Tibial nerve (tissue), 4 donors: Measurements from ENCODE around the gene LRRC8D. TPM values are rescaled to one million over a fixed set of nuclear protein-coding genes. Genes with fewer than 3 reads are reported as not detected.

Experiments used
- DNase-seq, 2 donors: peaks; one replicate each; pipeline ENCODE4 v3.0.0-alpha.2; 2019; ENCODE audit warnings: low spot score in 2 of 2
- H3K27ac ChIP-seq, 4 donors: fragments of 200-600 bp; sonication (generic) in 3 of 4; one replicate each; pipeline ENCODE4 v1.5.1; 2017 to 2019; ENCODE audit warnings: mild to moderate bottlenecking in 1 of 4
- H3K27me3 ChIP-seq, 2 donors: fragments of 200-600 bp; sonication (generic) in 1 of 2; one replicate each; pipeline versions ENCODE4 v1.5.1 to v1.6.0; 2017 to 2019
- H3K36me3 ChIP-seq, 3 donors: fragments of 200-600 bp; sonication (generic); one replicate each; pipeline ENCODE4 v1.5.1; 2018 to 2019
- H3K4me1 ChIP-seq, 4 donors: fragments of 200-600 bp; sonication (generic) in 3 of 4; one replicate each; pipeline ENCODE4 v1.5.1; 2017 to 2019
- H3K4me3 ChIP-seq, 4 donors: fragments of 200-600 bp; sonication (generic) in 3 of 4; one replicate each; pipeline ENCODE4 v1.5.1; 2017 to 2019; ENCODE audit warnings: mild to moderate bottlenecking in 1 of 4, moderate library complexity in 1 of 4
- H3K9me3 ChIP-seq, 4 donors: fragments of 200-600 bp; sonication (generic) in 3 of 4; one replicate each; pipeline ENCODE4 v1.5.1; 2017 to 2019
- CTCF ChIP-seq, 5 experiments: fragments of 200-600 bp in 3 of 5; fragments of 450-650 bp in 2 of 5; sonication (generic) in 3 of 5; IDR thresholded peaks; one replicate each; pipeline ENCODE4 v1.5.1; 2016 to 2019; ENCODE audit warnings: antibody characterized with exemption in 5 of 5, mild to moderate bottlenecking in 3 of 5, moderate library complexity in 2 of 5
- EP300 ChIP-seq, 2 donors: sonication (generic); formaldehyde crosslinking; IDR thresholded peaks; one replicate each; pipeline ENCODE4 v1.6.1; 2017; ENCODE audit warnings: antibody characterized with exemption in 2 of 2, mild to moderate bottlenecking in 1 of 2
- POLR2A ChIP-seq, 2 donors: fragments of 450-650 bp; IDR thresholded peaks; one replicate each; pipeline ENCODE4 v1.6.1; 2017; ENCODE audit warnings: antibody characterized with exemption in 2 of 2, mild to moderate bottlenecking in 2 of 2, moderate library complexity in 2 of 2
- WGBS, 2 donors: methylation state at CpG; one replicate each; pipeline ENCODE4 v1.1.5; 2018; 5-methylcytosine and 5-hydroxymethylcytosine counted together
- total RNA-seq, 4 donors: library from RNA; depleted of rRNA; stranded (reverse); fragments of >200 nt; gene quantifications; one replicate each; pipeline ENCODE4 v1.1.0, GENCODE V29; 2016

Gene LRRC8D
- total RNA-seq, 4 donors from 2014 or later: 11.1 to 19.0 (median 15.3) TPM

GRCh38 chr1:89837510-89837909 is 16.7 kb downstream of the LRRC8D start:
- WGBS, 2 donors: 80 to 82% methylated on average over 4 of the region's 4 CpGs
- no peak for DNase-seq
- Histone ChIP-seq H3K36me3 (no peaks in the 10 kb centered on the region), H3K4me1 (peaks cover 0 to 73% (median 18%) of the 10 kb centered on the region in 4 donors), H3K4me3 (no peak overlapping the region), H3K27ac (peak overlapping the region in 2 of 4 donors; percentile 77 to 85), H3K9me3 (no peaks in the 10 kb centered on the region), H3K27me3 (no peaks in the 10 kb centered on the region)
- no peak for TF ChIP-seq POLR2A (IDR thresholded peaks at IDR 0.05)
- no peak for TF ChIP-seq CTCF (IDR thresholded peaks at IDR 0.05)
- no peak for TF ChIP-seq EP300 (IDR thresholded peaks at IDR 0.05)

- Histone ChIP-seq H3K27ac (no peak overlapping the region), H3K36me3 (no peaks in the 10 kb centered on the region), H3K9me3 (no peaks in the 10 kb centered on the region), H3K27me3 (no peaks in the 10 kb centered on the region), H3K4me3 (no peak overlapping the region), H3K4me1 (peaks cover 0 to 65% (median 20%) of the 10 kb centered on the region in 4 donors)
- 93 to 94% methylated on average over 3 of the region's 3 CpGs for WGBS, 2 donors
- TF ChIP-seq CTCF (IDR thresholded peaks at IDR 0.05): no peak
- TF ChIP-seq POLR2A (IDR thresholded peaks at IDR 0.05): no peak
- no peak for TF ChIP-seq EP300 (IDR thresholded peaks at IDR 0.05)
- DNase-seq: no peak
Observed at GRCh38 chr1:89839516-89839915, 18.7 kb downstream of the LRRC8D start.

- 91 to 99% methylated on average over 2 of the region's 2 CpGs for WGBS, 2 donors
- Histone ChIP-seq H3K4me3 (no peak overlapping the region), H3K27ac (no peak overlapping the region), H3K4me1 (peaks cover 0 to 51% (median 9%) of the 10 kb centered on the region in 4 donors), H3K36me3 (no peaks in the 10 kb centered on the region), H3K9me3 (no peaks in the 10 kb centered on the region), H3K27me3 (no peaks in the 10 kb centered on the region)
- TF ChIP-seq EP300 (IDR thresholded peaks at IDR 0.05): no peak
- TF ChIP-seq CTCF (IDR thresholded peaks at IDR 0.05): no peak
- no peak for TF ChIP-seq POLR2A (IDR thresholded peaks at IDR 0.05)
- DNase-seq: no peak
Observed at GRCh38 chr1:89841507-89841906, 20.7 kb downstream of the LRRC8D start.

- Histone ChIP-seq H3K27ac (peak overlapping the region; percentile 26 to 86 (median 80)), H3K4me1 (peaks cover 0 to 39% (median 4%) of the 10 kb centered on the region in 4 donors), H3K36me3 (no peaks in the 10 kb centered on the region), H3K27me3 (no peaks in the 10 kb centered on the region), H3K9me3 (no peaks in the 10 kb centered on the region), H3K4me3 (peak overlapping the region; percentile 59 to 80 (median 69))
- 24 to 27% methylated on average over 9 of the region's 9 CpGs for WGBS, 2 donors
- DNase-seq: no peak
- TF ChIP-seq EP300 (IDR thresholded peaks at IDR 0.05) (no peak), POLR2A (IDR thresholded peaks at IDR 0.05) (no peak), CTCF (IDR thresholded peaks at IDR 0.05) (no peak)
Observed at GRCh38 chr1:89842567-89843272, 21.9 kb downstream of the LRRC8D start.

GRCh38 chr1:89843273-89844130 is 22.7 kb downstream of the LRRC8D start:
- TF ChIP-seq EP300 (IDR thresholded peaks at IDR 0.05): no peak
- no peak for TF ChIP-seq POLR2A (IDR thresholded peaks at IDR 0.05)
- peak; percentile 78 to 86 (median 85) for TF ChIP-seq CTCF (IDR thresholded peaks at IDR 0.05)
- no peaks in the 10 kb centered on the region for H3K36me3 ChIP-seq
- peak; percentile 35 to 37 for DNase-seq
- peaks cover 0 to 36% (median 4%) of the 10 kb centered on the region in 4 donors for H3K4me1 ChIP-seq
- H3K27me3 ChIP-seq: no peaks in the 10 kb centered on the region
- peak overlapping the region; percentile 26 to 86 (median 80) for H3K27ac ChIP-seq
- 1 to 2% methylated on average over 33 to 62 of the region's 63 CpGs for WGBS, 2 donors
- no peaks in the 10 kb centered on the region for H3K9me3 ChIP-seq
- H3K4me3 ChIP-seq: peak overlapping the region; percentile 59 to 80 (median 69)
